CD14-positive monocyte (primary cell): ENCODE measurements around the gene DENND1A. TPM values are rescaled to one million over a fixed set of nuclear protein-coding genes. Genes with fewer than 3 reads are reported as not detected.
A peak's percentile ranks its signal among the peaks of the same experiment; 100 is the strongest.

Experiments used
- DNase-seq, 3 donors: peaks; one replicate each; pipeline ENCODE4 v3.0.0-alpha.2; 2011 to 2022
- H2AFZ ChIP-seq: 2 replicates; pipeline ENCODE4 v1.6.0; 2012; ENCODE audit warnings: mild to moderate bottlenecking, low read depth, low read length, inconsistent platforms; ENCODE audit not compliant: insufficient read depth, poor library complexity, severe bottlenecking
- H3K27ac ChIP-seq, 2 donors: 1 replicate in 1 of 2; 2 replicates in 1 of 2; pipeline ENCODE4 v1.5.1; 2012 to 2013; ENCODE audit warnings: low read length in 2 of 2, control low read depth in 1 of 2, inconsistent platforms in 1 of 2, low read depth in 1 of 2, mild to moderate bottlenecking in 1 of 2
- H3K27me3 ChIP-seq, 2 donors: one replicate each; pipeline versions ENCODE4 v1.6.0 to v1.6.1; 2011 to 2013; ENCODE audit warnings: low read length in 2 of 2; ENCODE audit not compliant: control insufficient read depth in 2 of 2, insufficient read depth in 2 of 2
- H3K36me3 ChIP-seq, 2 donors: replicated peaks in 1 of 2; 1 replicate in 1 of 2; 2 replicates in 1 of 2; pipeline versions ENCODE4 v1.5.1 to v1.6.1; 2012 to 2013; ENCODE audit warnings: low read length in 2 of 2, control low read depth in 1 of 2, inconsistent platforms in 1 of 2, mild to moderate bottlenecking in 1 of 2; ENCODE audit not compliant: insufficient read depth in 2 of 2, control insufficient read depth in 1 of 2
- H3K4me1 ChIP-seq, 2 donors: 1 replicate in 1 of 2; 2 replicates in 1 of 2; pipeline versions ENCODE4 v1.5.1 to v1.6.1; 2012 to 2013; ENCODE audit warnings: low read length in 2 of 2, control low read depth in 1 of 2, inconsistent platforms in 1 of 2, mild to moderate bottlenecking in 1 of 2, moderate library complexity in 1 of 2; ENCODE audit not compliant: insufficient read depth in 2 of 2, control insufficient read depth in 1 of 2
- H3K4me2 ChIP-seq: replicated peaks from 2 replicates; pipeline ENCODE3; 2012; ENCODE audit warnings: low read length, moderate library complexity, mild to moderate bottlenecking; ENCODE audit not compliant: poor library complexity, severe bottlenecking; ENCODE audit errors: extremely low read depth
- H3K4me3 ChIP-seq, 3 experiments: fragments of 200-600 bp in 1 of 3; sonication (generic) in 1 of 3; replicated peaks in 1 of 3; 1 replicate in 2 of 3; 2 replicates in 1 of 3; pipeline ENCODE4 v1.5.1; 2011 to 2013; ENCODE audit warnings: low read length in 3 of 3, mild to moderate bottlenecking in 3 of 3, control low read depth in 2 of 3, low read depth in 2 of 3, inconsistent platforms in 1 of 3, moderate library complexity in 1 of 3
- H3K79me2 ChIP-seq: 2 replicates; pipeline ENCODE4 v1.6.0; 2012; ENCODE audit warnings: mild to moderate bottlenecking, control low read depth, inconsistent platforms, low read length, moderate library complexity; ENCODE audit not compliant: insufficient read depth
- H3K9ac ChIP-seq: 2 replicates; pipeline ENCODE4 v1.6.0; 2017; ENCODE audit warnings: low read length, mild to moderate bottlenecking; ENCODE audit not compliant: insufficient read depth, poor library complexity, severe bottlenecking
- H3K9me3 ChIP-seq, 2 donors: replicated peaks in 1 of 2; 1 replicate in 1 of 2; 2 replicates in 1 of 2; pipeline versions ENCODE4 v1.5.1 to v1.6.1; 2012 to 2013; ENCODE audit warnings: low read length in 2 of 2, control low read depth in 1 of 2; ENCODE audit not compliant: control insufficient read depth in 1 of 2, insufficient read depth in 1 of 2
- H4K20me1 ChIP-seq: 2 replicates; pipeline ENCODE4 v1.6.0; 2012; ENCODE audit warnings: mild to moderate bottlenecking, low read length, control low read depth, moderate library complexity; ENCODE audit not compliant: insufficient read depth
- H3K27ac Mint-ChIP-seq, 7 donors: one replicate each; pipeline ENCODE4 v1.8.0; 2020; ENCODE audit warnings: mild to moderate bottlenecking in 7 of 7, mixed read lengths in 7 of 7, moderate library complexity in 6 of 7, inconsistent platforms in 2 of 7
- H3K27me3 Mint-ChIP-seq, 3 donors: one replicate each; pipeline ENCODE4 v1.8.0; 2021 to 2022; ENCODE audit warnings: low read depth in 3 of 3, mild to moderate bottlenecking in 3 of 3, mixed read lengths in 3 of 3, moderate library complexity in 3 of 3, inconsistent platforms in 1 of 3
- H3K36me3 Mint-ChIP-seq, 2 donors: one replicate each; pipeline ENCODE4 v1.8.0; 2020; ENCODE audit warnings: mixed read lengths in 2 of 2, inconsistent platforms in 1 of 2, mild to moderate bottlenecking in 1 of 2
- H3K4me1 Mint-ChIP-seq: one replicate; pipeline ENCODE4 v1.8.0; 2020; ENCODE audit warnings: mild to moderate bottlenecking, mixed read lengths
- H3K4me3 Mint-ChIP-seq, 2 donors: one replicate each; pipeline ENCODE4 v1.8.0; 2020; ENCODE audit warnings: mild to moderate bottlenecking in 2 of 2, mixed read lengths in 2 of 2, moderate library complexity in 1 of 2
- H3K9me3 Mint-ChIP-seq, 7 donors: one replicate each; pipeline ENCODE4 v1.8.0; 2020 to 2022; ENCODE audit warnings: mixed read lengths in 7 of 7, mild to moderate bottlenecking in 6 of 7, moderate library complexity in 6 of 7, inconsistent platforms in 2 of 7
- CTCF ChIP-seq: fragments of 200-600 bp; IDR thresholded peaks from one replicate; pipeline ENCODE4 v1.8.0; 2022; ENCODE audit warnings: antibody characterized with exemption, mild to moderate bottlenecking
- WGBS: methylation state at CpG from one replicate; pipeline ENCODE4 v1.1.5; 2013; ENCODE audit warnings: missing lambda C conversion rate; ENCODE audit not compliant: insufficient coverage; 5-methylcytosine and 5-hydroxymethylcytosine counted together
- intact Hi-C, 2 donors: fragments of 100-400 bp; cut with micrococcal nuclease; formaldehyde crosslinking; loops; one replicate each; pipeline versions ENCODE4 v1.15.0 to v1.15.1; 2023
- polyA plus RNA-seq, 3 donors: library from polyadenylated mRNA; depleted of rRNA in 1 of 3; unstranded in 2 of 3; stranded (reverse) in 1 of 3; fragments of 300-500 nt in 2 of 3; fragments of >200 nt in 1 of 3; fragmentation: Illumina TruSeq in 2 of 3; gene quantifications; 1 replicate in 2 of 3; 2 replicates in 1 of 3; pipeline ENCODE4 v1.2.3, GENCODE V29; 2012 to 2021

DENND1A gene
- polyA plus RNA-seq, 3 donors = 24.8 to 73.0 (median 29.4) TPM

DNA sequence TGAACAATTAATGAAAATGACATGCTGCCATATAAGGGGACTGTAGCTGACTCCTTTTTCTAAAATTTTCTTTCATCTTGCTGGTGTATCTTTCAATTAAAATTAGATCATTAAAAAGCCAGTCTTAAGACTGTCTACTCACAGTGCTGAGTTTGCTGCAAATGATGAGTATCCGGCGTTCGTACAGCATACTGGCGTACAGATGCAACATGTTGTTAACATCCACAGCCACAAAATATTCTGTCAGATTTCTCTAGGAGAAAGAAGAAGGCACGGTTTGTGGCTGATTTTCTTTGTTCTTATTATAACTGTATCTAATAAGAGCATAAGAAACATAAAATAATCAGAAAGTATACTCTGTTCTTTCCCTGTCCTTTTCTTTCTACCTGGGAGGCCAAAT is 278.1 kb downstream of the DENND1A start:
- Histone ChIP-seq H4K20me1 (peaks cover 69% of the 10 kb centered on the region), H3K4me1 (no peaks in the 10 kb centered on the region), H3K9ac (no peak overlapping the region), H2AFZ (no peak overlapping the region), H3K79me2 (no peaks in the 10 kb centered on the region), H3K4me3 (no peak overlapping the region), H3K27me3 (no peaks in the 10 kb centered on the region), H3K27ac (no peak overlapping the region), H3K9me3 (no peaks in the 10 kb centered on the region), H3K36me3 (peaks cover 31 to 97% of the 10 kb centered on the region in 2 donors), H3K4me2 (no peak overlapping the region)
- Mint-ChIP-seq H3K27me3 (peaks cover 0 to 2% (median 0%) of the 10 kb centered on the region in 3 donors), H3K9me3 (no peaks in the 10 kb centered on the region), H3K36me3 (peaks cover 75 to 86% of the 10 kb centered on the region in 2 donors), H3K4me3 (no peak overlapping the region), H3K4me1 (no peaks in the 10 kb centered on the region), H3K27ac (peak overlapping the region in 1 of 7 donors; percentile 45)
- WGBS = no CpG with 5 or more reads among the region's 5 CpGs
- DNase-seq = no peak
- TF ChIP-seq CTCF = no peak
- intact Hi-C loops = no loop called here

DNA sequence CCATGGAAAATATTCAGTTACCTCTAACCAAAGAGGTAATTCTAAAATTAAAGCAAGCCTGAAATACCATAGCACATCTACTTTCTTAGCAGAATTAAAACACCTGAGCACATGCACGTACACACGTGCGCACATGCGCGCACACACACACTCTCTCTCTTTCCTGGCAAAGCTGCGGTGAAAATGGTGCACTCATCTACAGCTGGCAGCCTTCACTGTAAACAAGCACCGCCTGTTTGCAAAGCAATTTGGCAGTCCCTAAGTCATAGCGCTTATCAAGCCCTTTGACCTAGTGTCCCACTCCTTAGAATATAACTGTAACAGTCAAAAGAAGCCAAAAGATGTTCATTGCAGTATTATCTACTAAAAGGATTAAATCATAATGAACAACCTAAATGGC is 278.7 kb downstream of the DENND1A start:
- intact Hi-C loops = no loop called here
- no peak for DNase-seq
- H3K4me1 ChIP-seq = no peaks in the 10 kb centered on the region
- Mint-ChIP-seq H3K27me3 (peaks cover 0 to 2% (median 0%) of the 10 kb centered on the region in 3 donors), H3K9me3 (no peaks in the 10 kb centered on the region), H3K36me3 (peaks cover 75 to 87% of the 10 kb centered on the region in 2 donors), H3K4me3 (no peak overlapping the region), H3K27ac (no peak overlapping the region), H3K4me1 (no peaks in the 10 kb centered on the region)
- peaks cover 63% of the 10 kb centered on the region for H4K20me1 ChIP-seq
- H3K36me3 ChIP-seq = peaks cover 36 to 98% of the 10 kb centered on the region in 2 donors
- H3K4me2 ChIP-seq = no peak overlapping the region
- WGBS = 100% methylated on average over 7 of the region's 8 CpGs
- H2AFZ ChIP-seq = no peak overlapping the region
- no peak overlapping the region for H3K9ac ChIP-seq
- TF ChIP-seq CTCF = no peak
- no peak overlapping the region for H3K27ac ChIP-seq
- H3K79me2 ChIP-seq = no peaks in the 10 kb centered on the region
- no peaks in the 10 kb centered on the region for H3K27me3 ChIP-seq
- no peak overlapping the region for H3K4me3 ChIP-seq
- H3K9me3 ChIP-seq = no peaks in the 10 kb centered on the region
